GM18870 (cell line): ENCODE data around the gene THOC2.
A peak's percentile ranks its signal among the peaks of the same experiment; 100 is the strongest.
"Not testable (repeated sequence)": the region's sequence is repeated elsewhere in the genome, so short reads cannot be mapped to it uniquely, and the experiment has no call there.

Experiments used
- ATAC-seq: cut with Tn5 transposase; IDR thresholded peaks from one replicate; pipeline ENCODE4 v1.9.1; 2021; ENCODE audit warnings: moderate library complexity; ENCODE audit not compliant: unreplicated experiment

The THOC2 gene

GRCh38 chrX:123581586-123581985 is 151.3 kb downstream of the THOC2 start:
- ATAC-seq: peak; percentile 48

- no peak for ATAC-seq
Observed at GRCh38 chrX:123580792-123581191, 152.1 kb downstream of the THOC2 start.

DNA sequence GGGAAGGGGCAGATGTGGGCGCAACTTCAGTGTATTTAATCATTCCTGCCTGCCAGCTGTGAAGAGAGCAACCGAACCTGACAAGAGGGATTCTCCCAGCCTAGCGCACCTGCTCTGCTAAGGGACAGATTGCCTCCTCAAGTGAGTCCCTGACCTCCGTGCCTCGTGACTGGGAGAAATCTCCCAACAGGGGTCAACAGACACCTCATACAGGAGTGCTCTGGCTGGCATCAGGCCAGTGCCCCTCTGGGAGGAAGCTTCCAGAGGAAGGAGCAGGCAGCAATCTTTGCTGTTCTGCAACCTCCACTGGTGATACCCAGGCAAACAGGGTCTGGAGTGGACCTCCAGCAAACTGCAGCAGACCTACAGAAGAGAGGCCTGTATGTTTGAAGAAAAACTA is 158.8 kb downstream of the THOC2 start:
- not testable (repeated sequence) for ATAC-seq

DNA sequence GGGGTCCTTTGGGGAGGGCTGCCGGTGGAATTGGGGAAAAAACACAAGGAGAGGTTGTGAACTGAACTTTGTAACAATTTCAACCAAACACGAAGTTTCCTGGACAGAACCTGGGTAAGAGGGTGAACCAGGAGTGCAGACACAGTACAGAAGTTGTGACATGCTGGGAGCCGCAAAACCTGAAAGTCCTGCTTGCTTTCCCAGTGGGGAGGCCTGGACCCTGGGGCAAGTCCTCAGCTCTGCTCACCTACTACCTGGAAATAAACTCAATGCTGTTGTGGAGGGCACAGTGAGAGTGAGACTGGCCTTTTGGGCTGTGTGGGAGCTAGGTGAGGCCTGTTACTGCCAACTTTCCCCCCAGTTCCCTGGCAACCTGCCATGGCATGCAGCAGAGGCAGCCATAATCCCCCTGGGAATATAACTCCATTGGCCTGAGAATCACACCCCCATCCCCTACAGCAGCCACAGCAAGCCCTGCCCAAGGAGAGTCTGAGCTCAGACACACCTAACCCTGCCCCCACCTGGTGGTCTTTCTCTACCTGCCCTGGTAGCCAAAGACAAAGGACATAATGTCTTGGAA is 162.8 kb downstream of the THOC2 start:
- no peak for ATAC-seq

GRCh38 chrX:123563167-123563566 is 169.7 kb downstream of the THOC2 start:
- ATAC-seq: no peak

- no peak for ATAC-seq
Observed at GRCh38 chrX:123562342-123563146, 170.3 kb downstream of the THOC2 start.

GRCh38 chrX:123561439-123562215 is 171.2 kb downstream of the THOC2 start:
- ATAC-seq: no peak

- ATAC-seq: no peak
Observed at GRCh38 chrX:123550829-123551228, 182.0 kb downstream of the THOC2 start.
